ENCODE data around the gene ECI1. TPM values are rescaled to one million over a fixed set of nuclear protein-coding genes. Genes with fewer than 3 reads are reported as not detected.
A peak's percentile ranks its signal among the peaks of the same experiment; 100 is the strongest.

Gene ECI1
- total RNA-seq = 100 to 1,000 TPM; 113 to 132 TPM
- long read RNA-seq, transcript ECI1-206 (6 exons, 961 nt) = minor isoform, 27 of 154 reads
- long read RNA-seq, transcript ECI1-201 (7 exons, 1,541 nt) = major isoform, 109 of 154 reads
- long read RNA-seq, partial matches to known transcripts = 12 of 154 reads
- long read RNA-seq, other reads (novel, unspliced or antisense) = 6 of 154 reads

DNA sequence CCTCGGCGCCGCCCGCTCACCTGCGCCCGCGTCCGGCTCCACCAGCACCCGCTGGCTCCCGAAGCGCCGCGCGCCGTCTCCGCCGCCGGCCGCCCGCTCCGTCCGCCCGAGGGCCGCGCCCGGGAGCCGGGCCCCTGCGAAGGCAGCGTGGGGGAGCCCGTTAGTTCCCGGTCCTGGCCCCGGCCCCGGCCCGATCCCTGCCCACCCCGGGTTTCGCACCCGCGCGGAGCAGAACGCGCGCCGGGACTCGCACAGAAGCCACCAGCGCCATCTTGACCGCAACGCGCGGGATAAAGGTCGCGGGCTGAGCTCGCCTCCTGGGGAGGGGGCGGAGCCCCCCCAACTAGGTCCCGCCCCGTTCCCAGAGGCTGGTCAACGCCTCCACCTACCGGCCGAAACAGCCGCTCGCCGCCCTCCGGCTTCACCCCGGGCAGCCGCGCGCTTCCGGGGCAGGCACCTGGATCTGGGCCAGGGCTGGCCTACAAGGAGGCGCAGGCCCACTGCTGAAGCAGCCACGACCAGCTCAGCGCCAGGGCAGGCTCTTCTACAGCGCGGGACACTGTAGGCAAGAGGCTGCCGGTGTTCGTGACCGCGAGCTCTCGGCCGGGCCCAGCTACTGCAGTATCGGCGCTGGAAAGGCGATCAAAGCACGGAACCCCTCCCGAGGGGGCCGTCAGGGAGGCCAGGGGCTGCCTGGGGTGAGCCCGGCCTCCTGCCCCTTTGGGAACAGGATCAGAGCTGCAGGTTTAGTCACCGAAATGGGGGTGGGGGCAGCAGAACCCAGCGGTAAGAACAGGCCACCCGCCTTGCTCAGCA is at the start of gene ECI1:
Gene ECI1 (minus strand): TSS at position 292 of the 816 bp plus-strand sequence. CDS start 21 bp downstream, at position 271.
- intact Hi-C loops (cut with DNase I, micrococcal nuclease) = no loop called here
- peak; percentile 94 for ATAC-seq
- peak; percentile 96 to 98 for DNase-seq

DNA sequence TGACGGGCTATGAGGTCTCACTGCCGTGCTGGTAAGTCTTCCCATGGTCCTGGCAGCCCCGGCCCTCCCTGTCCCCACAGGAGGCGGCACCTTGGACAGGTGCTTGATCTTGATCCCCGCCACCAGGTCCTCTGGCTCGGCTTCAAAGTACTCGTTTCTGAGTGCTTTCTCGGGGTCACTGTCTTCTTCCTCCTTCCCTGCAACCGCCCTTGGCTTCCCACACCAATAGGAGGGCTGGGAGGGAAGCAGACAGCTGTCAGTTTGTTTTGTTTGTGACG is 48.5 kb upstream of the ECI1 start:
- ATAC-seq (peak; percentile 12), DNase-seq (no peak)
- intact Hi-C loops (cut with DNase I, micrococcal nuclease) = no loop called here

DNA sequence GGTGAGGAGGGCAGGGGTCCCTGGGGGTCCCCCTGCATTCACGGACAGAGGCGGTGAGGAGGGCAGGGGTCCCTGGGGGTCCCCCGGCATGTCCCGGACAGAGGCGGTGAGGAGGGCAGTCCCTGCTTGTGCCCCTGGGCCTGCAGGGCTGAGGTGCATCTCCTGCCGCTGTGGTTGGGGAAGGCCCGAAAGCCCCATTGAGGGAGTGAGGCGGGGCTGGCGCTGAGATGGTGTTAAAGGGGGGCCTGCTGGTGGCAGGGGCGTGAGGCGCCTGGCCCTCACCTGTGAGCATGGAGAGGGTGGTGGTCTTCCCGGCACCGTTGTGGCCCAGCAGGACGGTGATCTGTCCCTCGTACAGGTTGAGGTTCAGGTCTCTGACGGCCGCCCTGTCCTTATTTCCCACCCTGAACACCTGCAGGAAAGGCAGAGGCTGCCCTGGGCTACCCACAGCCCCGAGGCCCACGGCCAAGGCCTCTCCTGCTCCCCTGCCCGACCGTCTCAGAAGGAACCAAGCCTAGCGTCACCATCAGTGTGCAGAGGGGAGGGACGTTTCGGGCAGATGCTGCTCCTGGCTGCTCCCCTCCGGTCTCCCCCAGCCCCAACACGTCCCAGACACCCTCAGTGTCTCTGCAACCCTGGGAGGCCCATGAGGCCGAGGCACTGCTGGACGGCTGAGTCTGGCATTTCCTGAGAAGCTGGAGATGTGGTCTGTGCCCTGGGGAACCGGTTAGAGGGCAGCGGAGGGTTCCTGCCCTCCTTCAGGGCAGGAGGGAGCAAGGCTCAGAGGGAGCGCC is 47.9 kb upstream of the ECI1 start:
- intact Hi-C loops (cut with DNase I, micrococcal nuclease) = no loop called here
- DNase-seq (no peak), ATAC-seq (no peak)

- intact Hi-C loops (cut with DNase I, micrococcal nuclease) = no loop called here
- DNase-seq (no peak), ATAC-seq (no peak)
These were observed 47.2 kb upstream of the ECI1 start for GRCh38 chr16:2298621-2299020.

DNA sequence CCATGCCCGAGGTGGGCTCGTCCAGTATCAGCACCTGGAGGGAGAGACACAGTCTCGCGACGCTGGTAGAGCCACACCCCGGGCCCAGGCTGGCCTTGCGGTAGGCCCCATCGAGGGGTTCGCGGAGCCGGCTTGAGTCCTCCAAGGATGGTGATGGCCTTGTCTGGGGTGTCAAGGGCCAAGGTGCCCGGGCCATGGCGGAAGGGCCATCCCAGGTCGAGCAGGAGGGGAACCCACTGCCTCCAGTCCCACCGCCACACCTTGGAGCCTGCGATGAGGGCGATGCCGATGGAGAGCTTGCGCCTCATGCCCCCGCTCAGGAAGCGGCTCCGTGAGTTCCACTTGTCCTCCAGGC is 46.1 kb upstream of the ECI1 start:
- DNase-seq = no peak
- ATAC-seq = no peak
- intact Hi-C loops (cut with DNase I, micrococcal nuclease) = no loop called here

- intact Hi-C loops (cut with DNase I, micrococcal nuclease) = no loop called here
- ATAC-seq = peak; percentile 42
These were observed 45.5 kb upstream of the ECI1 start for GRCh38 chr16:2296661-2297505.

DNA sequence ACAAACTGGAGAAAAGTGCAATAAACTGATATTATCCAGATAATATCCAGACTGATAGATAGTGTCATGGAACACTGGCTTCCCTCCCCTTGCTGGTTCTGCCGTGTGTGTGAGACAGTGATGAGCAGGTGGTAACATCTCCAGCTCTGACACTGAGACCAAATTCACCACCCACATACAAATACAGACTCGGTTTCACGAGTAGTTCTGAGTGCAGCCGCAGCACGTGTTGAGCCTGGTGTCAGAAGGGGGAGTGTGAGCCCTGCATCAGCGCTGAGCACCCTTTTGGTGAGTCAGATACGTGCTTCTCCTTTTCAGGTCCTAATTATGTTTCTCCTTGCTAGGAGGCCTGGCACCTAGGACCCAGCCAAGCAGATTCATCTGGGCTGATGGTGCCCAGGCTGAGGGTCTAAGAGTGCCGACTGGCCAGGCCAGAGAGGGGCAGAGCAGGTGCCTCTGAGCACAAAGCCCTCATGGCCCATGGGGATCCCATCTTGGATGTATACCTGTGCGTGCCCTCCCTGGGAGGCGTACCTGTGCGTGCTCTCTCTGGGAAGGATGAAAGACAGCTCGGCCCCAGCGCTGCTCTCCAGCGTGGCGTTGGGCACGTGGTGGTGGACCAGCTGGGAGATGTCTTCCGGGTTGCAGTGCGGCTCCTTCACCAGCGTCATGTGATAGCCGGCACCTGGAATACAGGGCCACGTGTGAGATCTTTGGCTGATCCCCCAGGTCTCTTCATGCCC is 43.8 kb upstream of the ECI1 start:
- DNase-seq (no peak), ATAC-seq (no peak)
- intact Hi-C loops (cut with DNase I, micrococcal nuclease) = no loop called here

More at GRCh38 chr16:2296661-2297505, 45.5 kb upstream of the ECI1 start:
- DNase-seq = peak in 1 of 2 donors; percentile 19

- intact Hi-C loops (cut with DNase I, micrococcal nuclease) = no loop called here
- ATAC-seq = no peak
These were observed 40.8 kb upstream of the ECI1 start for GRCh38 chr16:2292221-2292620.

DNA sequence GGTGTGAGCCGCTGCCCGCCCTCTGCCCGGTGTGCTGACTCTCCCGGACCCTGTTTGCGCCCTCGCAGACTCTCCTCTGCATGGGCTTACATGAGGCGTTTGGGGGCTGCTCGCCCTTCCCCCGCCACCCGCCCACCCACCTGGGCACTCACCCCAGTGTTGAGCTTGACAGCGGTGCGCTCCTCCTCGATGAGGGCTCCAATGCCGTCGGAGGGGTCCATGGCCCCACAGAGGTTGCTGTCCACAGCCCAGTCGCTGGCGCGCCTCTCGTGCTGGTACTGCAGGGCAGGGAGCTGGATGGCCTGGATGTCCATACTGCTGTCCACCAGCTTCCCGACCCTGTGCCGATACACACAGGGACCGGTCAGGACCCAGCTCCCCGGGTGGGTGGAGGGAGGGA is 37.9 kb upstream of the ECI1 start:
- DNase-seq (no peak), ATAC-seq (no peak)
- intact Hi-C loops (cut with DNase I, micrococcal nuclease) = no loop called here

More at GRCh38 chr16:2292221-2292620, 40.8 kb upstream of the ECI1 start:
- DNase-seq = no peak

DNA sequence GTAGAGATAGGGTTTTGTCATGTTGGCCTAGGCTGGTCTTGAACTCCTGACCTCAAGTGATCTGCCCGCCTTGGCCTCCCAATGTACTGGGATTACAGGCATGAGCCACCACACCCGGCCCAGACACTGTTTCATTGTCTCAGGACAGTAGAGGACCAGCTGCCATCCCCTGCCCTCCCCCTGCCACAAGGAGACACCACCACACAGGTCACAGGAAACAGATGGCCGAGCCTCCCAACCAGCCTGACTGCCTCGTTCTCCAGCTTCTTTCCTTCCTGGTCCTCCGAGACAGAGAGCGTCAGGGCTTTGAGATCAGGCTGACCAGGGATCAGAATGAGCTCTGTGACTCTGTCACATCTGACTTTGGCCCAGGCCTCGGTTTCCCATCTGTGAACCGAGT is 37.3 kb upstream of the ECI1 start:
- DNase-seq (no peak), ATAC-seq (no peak)
- intact Hi-C loops (cut with DNase I, micrococcal nuclease) = no loop called here

GRCh38 chr16:2287916-2288547 is 36.6 kb upstream of the ECI1 start:
- intact Hi-C loops (cut with DNase I, micrococcal nuclease) = no loop called here
- no peak for DNase-seq
- no peak for ATAC-seq

DNA sequence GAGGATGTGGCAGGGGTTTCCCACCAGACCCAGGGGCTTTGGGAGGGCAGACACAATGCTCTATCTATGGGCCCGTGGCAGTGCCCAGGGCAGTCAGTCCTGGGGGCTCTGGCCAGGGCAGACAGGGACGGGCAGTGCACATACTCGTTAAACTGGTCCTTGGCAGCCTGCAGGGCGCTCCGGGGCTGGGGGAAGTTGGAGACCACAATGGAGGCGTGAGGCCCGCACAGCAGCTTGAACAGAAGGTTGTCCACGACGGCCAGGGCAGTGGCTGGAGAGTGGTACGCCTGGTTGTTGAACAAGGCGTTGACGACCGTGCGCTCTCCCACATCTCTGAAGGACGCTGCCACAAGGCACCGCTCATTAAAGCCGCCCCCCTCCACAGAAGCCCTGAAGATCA is 35.2 kb upstream of the ECI1 start:
- ATAC-seq (no peak), DNase-seq (no peak)
- intact Hi-C loops (cut with DNase I, micrococcal nuclease) = no loop called here

GRCh38 chr16:2285731-2286191 is 34.4 kb upstream of the ECI1 start:
- intact Hi-C loops (cut with DNase I, micrococcal nuclease) = no loop called here
- DNase-seq = no peak
- no peak for ATAC-seq

DNA sequence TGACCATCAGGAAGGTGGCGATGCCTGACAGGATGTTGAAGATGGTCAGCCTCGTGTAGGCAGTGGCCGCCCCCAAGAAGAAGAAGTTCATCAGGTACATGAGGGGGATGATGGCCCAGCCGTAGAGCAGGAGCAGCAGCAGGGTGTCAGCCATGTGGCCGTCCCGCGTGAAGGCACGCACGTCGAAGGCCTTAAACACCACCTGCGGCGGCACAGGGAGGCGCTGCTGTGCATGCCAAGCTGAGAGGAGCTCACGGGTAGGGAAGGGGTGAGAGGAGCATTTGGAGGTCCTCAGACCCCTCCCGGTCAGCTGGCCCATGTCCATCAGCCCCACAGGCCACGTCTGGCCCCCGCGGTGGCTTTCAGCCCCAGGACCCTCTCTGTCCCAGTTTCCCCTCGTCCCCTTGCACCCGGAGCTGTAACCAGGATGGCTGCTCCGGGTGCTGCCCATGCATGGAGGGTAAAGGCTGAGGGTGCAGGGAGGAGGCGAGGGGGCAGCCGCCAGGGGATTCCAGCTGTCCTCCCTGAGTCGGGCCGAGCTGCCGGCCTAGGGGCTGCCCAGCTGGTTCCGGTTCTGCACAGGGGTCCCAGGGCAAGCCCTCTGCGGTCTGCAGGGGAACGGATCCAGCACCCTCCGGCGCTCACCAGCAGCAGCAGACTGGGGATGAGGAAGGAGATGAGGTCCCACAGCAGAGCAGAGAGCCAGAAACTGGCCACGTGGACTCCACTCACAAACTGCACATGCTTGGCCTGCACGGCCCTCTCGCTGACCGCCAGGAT is 33.6 kb upstream of the ECI1 start:
- intact Hi-C loops (cut with DNase I, micrococcal nuclease) = no loop called here
- no peak for ATAC-seq
- DNase-seq = no peak

- intact Hi-C loops (cut with DNase I, micrococcal nuclease) = no loop called here
- DNase-seq (no peak), ATAC-seq (no peak)
These were observed 32.8 kb upstream of the ECI1 start for GRCh38 chr16:2284001-2284770.

GRCh38 chr16:2282866-2283555 is 31.6 kb upstream of the ECI1 start:
- DNase-seq (no peak), ATAC-seq (no peak)
- intact Hi-C loops (cut with DNase I, micrococcal nuclease) = no loop called here

All from left colon (tissue), 2 donors.